ENCODE data around the gene REX1BD.
"Not testable (repeated sequence)": the region's sequence is repeated elsewhere in the genome, so short reads cannot be mapped to it uniquely, and the experiment has no call there.

The REX1BD gene

GRCh38 chr19:18574691-18575291 is 13.8 kb upstream of the REX1BD start:
- H3K27ac ChIP-seq, result no peak overlapping the region
- H3K4me3 ChIP-seq, result no peak overlapping the region

GRCh38 chr19:18576383-18576782 is 12.2 kb upstream of the REX1BD start:
- H3K27ac ChIP-seq, result no peak overlapping the region
- no peak overlapping the region for H3K4me3 ChIP-seq

- H3K27ac ChIP-seq, result no peak overlapping the region
- H3K4me3 ChIP-seq, result no peak overlapping the region
Observed at GRCh38 chr19:18577365-18577914, 11.2 kb upstream of the REX1BD start.

- Histone ChIP-seq H3K27ac (no peak overlapping the region), H3K4me3 (no peak overlapping the region)
Observed at GRCh38 chr19:18580311-18580710, 8.3 kb upstream of the REX1BD start.

- Histone ChIP-seq H3K4me3 (no peak overlapping the region), H3K27ac (no peak overlapping the region)
Observed at GRCh38 chr19:18586306-18586705, 2.3 kb upstream of the REX1BD start.

GRCh38 chr19:18587561-18587960 is 1.0 kb upstream of the REX1BD start:
- peak overlapping the region in 10 of 21 experiments; percentile 73 to 97 (median 92) for H3K27ac ChIP-seq
- no peak overlapping the region for H3K4me3 ChIP-seq

GRCh38 chr19:18587962-18588610 is 512 bp upstream of the REX1BD start:
- peak overlapping the region in 20 of 21 experiments; percentile 73 to 98 (median 91) for H3K27ac ChIP-seq
- H3K4me3 ChIP-seq, result peak overlapping the region; percentile 49 to 93 (median 83)

GRCh38 chr19:18589380-18590272 is 1.0 kb downstream of the REX1BD start:
- Histone ChIP-seq H3K27ac (peak overlapping the region; percentile 68 to 98 (median 91)), H3K4me3 (peak overlapping the region; percentile 49 to 93 (median 83))

- peak overlapping the region in 4 of 21 experiments; percentile 13 to 92 (median 82) for H3K27ac ChIP-seq
Observed at GRCh38 chr19:18590273-18591272, 2.0 kb downstream of the REX1BD start.

GRCh38 chr19:18591735-18592385 is 3.3 kb downstream of the REX1BD start:
- Histone ChIP-seq H3K27ac (no peak overlapping the region), H3K4me3 (no peak overlapping the region)

More at GRCh38 chr19:18590273-18591272, 2.0 kb downstream of the REX1BD start:
- H3K4me3 ChIP-seq, result peak overlapping the region in 4 of 7 experiments; percentile 59 to 91 (median 72)

GRCh38 chr19:18592732-18593131 is 4.1 kb downstream of the REX1BD start:
- not testable (repeated sequence) for H3K4me3 ChIP-seq
- H3K27ac ChIP-seq, result peak overlapping the region in 1 of 21 experiments; percentile 10

GRCh38 chr19:18593367-18594095 is 4.9 kb downstream of the REX1BD start:
- H3K27ac ChIP-seq, result peak overlapping the region in 5 of 21 experiments; percentile 5 to 61 (median 23)
- peak overlapping the region in 3 of 7 experiments; percentile 11 to 38 (median 29) for H3K4me3 ChIP-seq

- H3K27ac ChIP-seq, result peak overlapping the region in 6 of 21 experiments; percentile 3 to 61 (median 37)
- peak overlapping the region in 6 of 7 experiments; percentile 7 to 38 (median 16) for H3K4me3 ChIP-seq
Observed at GRCh38 chr19:18594096-18594823, 5.7 kb downstream of the REX1BD start.

GRCh38 chr19:18594824-18595373 is 6.3 kb downstream of the REX1BD start:
- peak overlapping the region in 3 of 21 experiments; percentile 3 to 61 (median 58) for H3K27ac ChIP-seq

GRCh38 chr19:18595475-18595874 is 6.9 kb downstream of the REX1BD start:
- no peak overlapping the region for H3K4me3 ChIP-seq
- no peak overlapping the region for H3K27ac ChIP-seq

More at GRCh38 chr19:18594824-18595373, 6.3 kb downstream of the REX1BD start:
- peak overlapping the region in 4 of 7 experiments; percentile 11 to 38 (median 23) for H3K4me3 ChIP-seq

- H3K27ac ChIP-seq, result no peak overlapping the region
- no peak overlapping the region for H3K4me3 ChIP-seq
Observed at GRCh38 chr19:18596752-18597157, 8.2 kb downstream of the REX1BD start.
